Testis (tissue), 3 donors: Measurements from ENCODE around the gene ZNF18. TPM values are rescaled to one million over a fixed set of nuclear protein-coding genes. Genes with fewer than 3 reads are reported as not detected.
"Not testable (repeated sequence)": the region's sequence is repeated elsewhere in the genome, so short reads cannot be mapped to it uniquely, and the experiment has no call there.

Source experiments
- DNase-seq: peaks from one replicate; pipeline ENCODE4 v3.0.0-alpha.2; 2019
- H3K27ac ChIP-seq, 2 donors: fragments of 200-600 bp; sonication (generic); one replicate each; pipeline ENCODE4 v1.5.1; 2019
- H3K27me3 ChIP-seq: fragments of 200-600 bp; sonication (generic); one replicate; pipeline ENCODE4 v1.5.1; 2019
- H3K36me3 ChIP-seq: fragments of 200-600 bp; sonication (generic); one replicate; pipeline ENCODE4 v1.5.1; 2017; ENCODE audit warnings: low read depth; ENCODE audit errors: missing control alignments
- H3K4me1 ChIP-seq: fragments of 200-600 bp; sonication (generic); one replicate; pipeline ENCODE4 v1.5.1; 2019
- H3K4me3 ChIP-seq, 2 donors: fragments of 200-600 bp; sonication (generic); one replicate each; pipeline ENCODE4 v1.5.1; 2017 to 2019
- H3K9me3 ChIP-seq: fragments of 200-600 bp; sonication (generic); one replicate; pipeline ENCODE4 v1.5.1; 2017
- POLR2A ChIP-seq: fragments of 450-650 bp; IDR thresholded peaks from one replicate; pipeline ENCODE4 v1.6.1; 2017; ENCODE audit warnings: antibody characterized with exemption, mild to moderate bottlenecking, moderate library complexity
- WGBS, 2 donors: methylation state at CpG; one replicate each; pipeline ENCODE4 v1.1.5; 2018; 5-methylcytosine and 5-hydroxymethylcytosine counted together
- intact Hi-C: fragments of 100-400 bp; cut with DNase I; formaldehyde crosslinking; loops from one replicate; pipeline ENCODE4 v1.15.1; 2023; ENCODE audit warnings: low total_unique reads
- polyA plus RNA-seq: library from polyadenylated mRNA; stranded (reverse); fragments of 350-450 nt; fragmentation: Illumina TruSeq; extraction: RNeasy Lipid Tissue Mini Kit (QIAGEN cat#74804); gene quantifications from one replicate; pipeline ENCODE4 v1.2.3, GENCODE V29; 2014; ENCODE audit warnings: low read depth, low replicate concordance; ENCODE audit not compliant: insufficient read depth
- total RNA-seq, 2 donors: library from RNA; depleted of rRNA; stranded (reverse); fragments of >200 nt; gene quantifications; one replicate each; pipeline ENCODE4 v1.2.3, GENCODE V29; 2016
- TF ChIP-seq, protein P1 (sequence below), 3 experiments: fragments of 450-650 bp in 2 of 3; fragments of 200-600 bp in 1 of 3; sonication (generic) in 1 of 3; IDR thresholded peaks; one replicate each; pipeline ENCODE4 v1.5.1; 2016 to 2019; ENCODE audit warnings: antibody characterized with exemption in 3 of 3, mild to moderate bottlenecking in 2 of 3, moderate library complexity in 1 of 3

Gene ZNF18
- total and polyA plus RNA-seq, 3 donors from 2014 or later, result 14.9 to 23.1 (median 18.7) TPM

- H3K4me3 ChIP-seq, result no peak overlapping the region
- H3K27me3 ChIP-seq, result no peaks in the 10 kb centered on the region
- DNase-seq, result no peak
- 96 to 97% methylated on average over 3 of the region's 3 CpGs for WGBS, 2 donors
- H3K27ac ChIP-seq, result no peak overlapping the region
- no peak for TF ChIP-seq POLR2A
- TF ChIP-seq, protein P1, sequence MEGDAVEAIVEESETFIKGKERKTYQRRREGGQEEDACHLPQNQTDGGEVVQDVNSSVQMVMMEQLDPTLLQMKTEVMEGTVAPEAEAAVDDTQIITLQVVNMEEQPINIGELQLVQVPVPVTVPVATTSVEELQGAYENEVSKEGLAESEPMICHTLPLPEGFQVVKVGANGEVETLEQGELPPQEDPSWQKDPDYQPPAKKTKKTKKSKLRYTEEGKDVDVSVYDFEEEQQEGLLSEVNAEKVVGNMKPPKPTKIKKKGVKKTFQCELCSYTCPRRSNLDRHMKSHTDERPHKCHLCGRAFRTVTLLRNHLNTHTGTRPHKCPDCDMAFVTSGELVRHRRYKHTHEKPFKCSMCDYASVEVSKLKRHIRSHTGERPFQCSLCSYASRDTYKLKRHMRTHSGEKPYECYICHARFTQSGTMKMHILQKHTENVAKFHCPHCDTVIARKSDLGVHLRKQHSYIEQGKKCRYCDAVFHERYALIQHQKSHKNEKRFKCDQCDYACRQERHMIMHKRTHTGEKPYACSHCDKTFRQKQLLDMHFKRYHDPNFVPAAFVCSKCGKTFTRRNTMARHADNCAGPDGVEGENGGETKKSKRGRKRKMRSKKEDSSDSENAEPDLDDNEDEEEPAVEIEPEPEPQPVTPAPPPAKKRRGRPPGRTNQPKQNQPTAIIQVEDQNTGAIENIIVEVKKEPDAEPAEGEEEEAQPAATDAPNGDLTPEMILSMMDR (IDR thresholded peaks at IDR 0.05), result no peak
- no peaks in the 10 kb centered on the region for H3K36me3 ChIP-seq
- no peaks in the 10 kb centered on the region for H3K9me3 ChIP-seq
- intact Hi-C loops, result no loop called here
- no peaks in the 10 kb centered on the region for H3K4me1 ChIP-seq
Measured at GRCh38 chr17:11979795-11980194, 17.5 kb downstream of the ZNF18 start.

GRCh38 chr17:11972741-11973140, 24.5 kb downstream of the ZNF18 start:
- H3K27ac ChIP-seq, H3K27me3 ChIP-seq, intact Hi-C loops, H3K9me3 ChIP-seq, H3K4me1 ChIP-seq, H3K4me3 ChIP-seq, DNase-seq, H3K36me3 ChIP-seq: not testable (repeated sequence)
- 94 to 98% methylated on average over 19 of the region's 19 CpGs for WGBS, 2 donors

DNA sequence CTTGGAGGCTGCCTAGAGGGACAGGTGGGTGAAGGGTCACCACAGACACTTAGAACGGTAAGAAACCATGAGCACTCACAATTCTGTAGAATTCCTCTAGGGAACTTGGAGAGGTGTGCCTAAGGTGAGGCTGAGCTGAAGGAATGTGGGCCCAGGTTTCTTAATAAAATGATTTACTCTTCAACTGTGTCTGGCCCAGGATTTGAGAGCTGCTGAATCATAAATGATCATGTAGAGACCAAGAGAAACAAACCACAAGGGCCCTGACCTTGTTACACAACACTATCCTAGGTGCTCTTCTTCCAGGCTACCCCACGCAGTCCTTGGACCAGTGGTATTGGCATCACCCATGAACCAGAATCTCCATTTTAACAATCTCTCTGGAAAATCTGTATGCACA, 27.7 kb downstream of the ZNF18 start:
- intact Hi-C loops, result no loop called here
- 75 to 93% methylated on average over 2 of the region's 2 CpGs for WGBS, 2 donors
- no peak for DNase-seq

DNA sequence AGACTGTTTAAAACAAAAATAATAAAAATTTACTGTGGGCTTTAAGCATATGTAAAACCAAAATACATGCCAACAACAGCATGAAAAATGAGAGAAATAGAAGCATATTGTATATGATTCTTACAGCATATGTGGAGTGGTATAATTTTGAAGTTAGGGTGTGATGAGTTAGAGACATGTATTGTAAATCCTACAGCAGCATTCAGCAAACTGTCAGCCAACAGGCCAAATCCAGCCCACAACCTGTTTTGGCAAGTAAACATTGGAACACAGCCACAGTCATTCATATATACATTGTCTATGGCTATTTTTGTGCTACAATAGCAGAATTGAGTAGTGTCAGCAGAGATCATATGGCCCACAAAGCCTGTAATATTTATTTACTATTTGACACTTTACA, 42.3 kb downstream of the ZNF18 start:
- H3K9me3 ChIP-seq, result no peaks in the 10 kb centered on the region
- TF ChIP-seq, protein P1 (IDR thresholded peaks at IDR 0.05), result no peak
- TF ChIP-seq POLR2A, result no peak
- H3K27me3 ChIP-seq, result no peaks in the 10 kb centered on the region
- no peak for DNase-seq
- intact Hi-C loops, result no loop called here
- no peak overlapping the region for H3K4me3 ChIP-seq
- no peaks in the 10 kb centered on the region for H3K4me1 ChIP-seq
- H3K27ac ChIP-seq, result no peak overlapping the region
- H3K36me3 ChIP-seq, result no peaks in the 10 kb centered on the region

More for the DNA sequence above, 27.7 kb downstream of the ZNF18 start:
- Histone ChIP-seq H3K9me3 (no peaks in the 10 kb centered on the region), H3K4me3 (no peak overlapping the region), H3K27me3 (no peaks in the 10 kb centered on the region), H3K27ac (no peak overlapping the region), H3K36me3 (no peaks in the 10 kb centered on the region), H3K4me1 (no peaks in the 10 kb centered on the region)
- TF ChIP-seq, protein P1 (IDR thresholded peaks at IDR 0.05), result no peak
- no peak for TF ChIP-seq POLR2A

DNA sequence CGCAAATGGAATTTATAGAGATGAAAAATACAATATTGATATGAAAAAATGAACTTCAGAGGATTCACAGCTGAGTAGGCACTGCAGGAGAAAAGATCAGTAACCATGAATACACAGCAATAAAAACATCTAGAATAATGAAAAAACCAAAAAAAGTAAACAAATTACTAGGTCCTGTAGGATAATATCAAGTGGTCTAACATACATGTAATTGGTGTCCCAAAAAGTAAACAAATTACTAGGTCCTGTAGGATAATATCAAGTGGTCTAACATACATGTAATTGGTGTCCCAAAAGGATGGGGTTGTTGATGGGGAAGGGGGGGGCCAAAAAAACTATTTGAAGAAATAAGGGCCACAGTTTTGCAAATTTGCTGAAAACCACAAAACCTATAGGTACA, 43.4 kb downstream of the ZNF18 start:
- Histone ChIP-seq H3K4me3 (no peak overlapping the region), H3K9me3 (no peaks in the 10 kb centered on the region), H3K36me3 (no peaks in the 10 kb centered on the region), H3K27me3 (no peaks in the 10 kb centered on the region), H3K4me1 (no peaks in the 10 kb centered on the region), H3K27ac (no peak overlapping the region)
- no peak for DNase-seq
- TF ChIP-seq, protein P1 (IDR thresholded peaks at IDR 0.05), result no peak
- no peak for TF ChIP-seq POLR2A
- intact Hi-C loops, result no loop called here
- WGBS, 2 donors, result 92 to 94% methylated on average over 1 of the region's 1 CpG
